Endothelial cell of umbilical vein (primary cell): Measurements from ENCODE around the gene PLXNA4. TPM values are rescaled to one million over a fixed set of nuclear protein-coding genes. Genes with fewer than 3 reads are reported as not detected.

Source experiments
- BruUV-seq: library from RNA; stranded (reverse); fragments of 400-500 nt; replicated peaks from 2 replicates; lab custom pipeline; 2021; lab: Mats Ljungman, UMichigan
- CTCF ChIA-PET: fragments of 300-600, 350-600 bp; sonication (Branson Sonifier 250); formaldehyde crosslinking; loops from one replicate; lab custom pipeline; 2021; ENCODE audit warnings: antibody characterized with exemption, inconsistent platforms; lab: Charles Lee
- POLR2A ChIA-PET: fragments of 300-600, 350-600 bp; sonication (Branson Sonifier 250); formaldehyde crosslinking; loops from one replicate; lab custom pipeline; 2021; ENCODE audit warnings: antibody characterized with exemption, inconsistent platforms; lab: Charles Lee
- DNase-seq: peaks from one replicate; pipeline ENCODE4 v3.0.0-alpha.2; 2011; ENCODE audit warnings: low read depth, low spot score
- FAIRE-seq: peaks from 2 replicates; lab custom pipeline; 2011; peaks lifted over from hg19 to GRCh38; lab: Jason Lieb, UNC
- H2AFZ ChIP-seq: 2 replicates; pipeline ENCODE4 v1.6.0; 2012; ENCODE audit warnings: low read depth, low read length, control low read depth, inconsistent platforms
- H3K27ac ChIP-seq: 2 replicates; pipeline ENCODE4 v1.5.1; 2011; ENCODE audit warnings: low read depth, mild to moderate bottlenecking, control low read depth, low read length, moderate library complexity; ENCODE audit not compliant: insufficient read depth
- H3K27me3 ChIP-seq, 2 experiments: 2 replicates each; pipeline versions ENCODE4 v1.6.0 to v1.6.1; 2011; ENCODE audit warnings: low read length in 2 of 2, mixed read lengths in 1 of 2; ENCODE audit not compliant: control insufficient read depth in 2 of 2, insufficient read depth in 2 of 2
- H3K36me3 ChIP-seq, 2 experiments: 2 replicates in 1 of 2; 3 replicates in 1 of 2; pipeline ENCODE4 v1.5.1; 2011; ENCODE audit warnings: low read length in 2 of 2, mild to moderate bottlenecking in 1 of 2, moderate library complexity in 1 of 2; ENCODE audit not compliant: control insufficient read depth in 2 of 2, insufficient read depth in 2 of 2; ENCODE audit errors: extremely low read depth in 1 of 2
- H3K4me1 ChIP-seq: 3 replicates; pipeline ENCODE4 v1.5.1; 2011; ENCODE audit warnings: mild to moderate bottlenecking, low read length; ENCODE audit not compliant: control insufficient read depth, insufficient read depth; ENCODE audit errors: extremely low read depth
- H3K4me2 ChIP-seq: 2 replicates; pipeline ENCODE4 v1.6.1; 2011; ENCODE audit warnings: low read length, control low read depth, mixed read lengths; ENCODE audit not compliant: insufficient read depth
- H3K4me3 ChIP-seq, 3 experiments: fragments of 200-600 bp in 1 of 3; sonication (generic), shearing (Covaris generic) in 1 of 3; replicated peaks in 1 of 3; 2 replicates each; pipeline ENCODE4 v1.5.1; 2011 to 2016; ENCODE audit warnings: control low read depth in 3 of 3, low read length in 3 of 3, mild to moderate bottlenecking in 2 of 3, inconsistent platforms in 1 of 3, low read depth in 1 of 3, moderate library complexity in 1 of 3; ENCODE audit not compliant: insufficient read depth in 1 of 3
- H3K79me2 ChIP-seq: 2 replicates; pipeline ENCODE4 v1.6.0; 2012; ENCODE audit warnings: low read length, inconsistent platforms; ENCODE audit not compliant: control insufficient read depth, insufficient read depth
- H3K9ac ChIP-seq: replicated peaks from 2 replicates; pipeline ENCODE3; 2011; ENCODE audit warnings: low read length, control low read depth; ENCODE audit not compliant: insufficient read depth; ENCODE audit errors: extremely low read depth
- H3K9me1 ChIP-seq: replicated peaks from 3 replicates; pipeline ENCODE4 v1.6.0; 2011; ENCODE audit warnings: mild to moderate bottlenecking, low read length; ENCODE audit not compliant: control insufficient read depth, insufficient read depth; ENCODE audit errors: extremely low read depth
- H3K9me3 ChIP-seq: replicated peaks from 2 replicates; pipeline ENCODE4 v1.5.1; 2012; ENCODE audit warnings: low read length, inconsistent platforms; ENCODE audit not compliant: control insufficient read depth, insufficient read depth
- H4K20me1 ChIP-seq: replicated peaks from 2 replicates; pipeline ENCODE3; 2011; ENCODE audit warnings: mild to moderate bottlenecking, low read length; ENCODE audit not compliant: control insufficient read depth, insufficient read depth; ENCODE audit errors: extremely low read depth
- CTCF ChIP-seq, 2 donors: IDR thresholded peaks; 1 replicate in 1 of 2; 2 replicates in 1 of 2; pipeline ENCODE4 v1.5.1; 2011; ENCODE audit warnings: low read length in 2 of 2, mild to moderate bottlenecking in 2 of 2, moderate library complexity in 2 of 2, control low read depth in 1 of 2, inconsistent platforms in 1 of 2, low read depth in 1 of 2; ENCODE audit not compliant: insufficient read depth in 1 of 2; ENCODE audit errors: extremely low read depth in 1 of 2
- EZH2 ChIP-seq: IDR thresholded peaks from 2 replicates; pipeline ENCODE4 v1.6.1; 2012; ENCODE audit warnings: borderline replicate concordance, low read depth, mild to moderate bottlenecking, moderate library complexity, low read length, inconsistent platforms; ENCODE audit not compliant: severe bottlenecking
- FOS ChIP-seq: IDR thresholded peaks from 2 replicates; pipeline ENCODE4 v1.6.1; 2011; ENCODE audit warnings: mild to moderate bottlenecking, low read length, moderate library complexity, borderline replicate concordance; ENCODE audit not compliant: insufficient read depth
- GATA2 ChIP-seq: IDR thresholded peaks from 2 replicates; pipeline ENCODE4 v1.7.0; 2011; ENCODE audit warnings: low read depth, mild to moderate bottlenecking, moderate library complexity, mixed read lengths, low read length; ENCODE audit not compliant: insufficient read length, insufficient read depth
- JUN ChIP-seq: IDR thresholded peaks from 2 replicates; pipeline ENCODE4 v1.6.1; 2011; ENCODE audit warnings: borderline replicate concordance, low read depth; ENCODE audit not compliant: insufficient read length, insufficient read depth
- MYC ChIP-seq: IDR thresholded peaks from one replicate; pipeline ENCODE4 v1.6.1; 2011; ENCODE audit warnings: mild to moderate bottlenecking, low read depth, low read length
- POLR2A ChIP-seq: IDR thresholded peaks from 2 replicates; pipeline ENCODE4 v1.6.1; 2012; ENCODE audit warnings: low read depth, mild to moderate bottlenecking, control low read depth, low read length
- POLR2AphosphoS5 ChIP-seq: IDR thresholded peaks from 2 replicates; pipeline ENCODE4 v1.6.1; 2012; ENCODE audit warnings: low read depth, mild to moderate bottlenecking, control low read depth, low read length, moderate library complexity; ENCODE audit not compliant: insufficient read depth
- dilution Hi-C: fragments of 300-500 bp; cut with MboI; formaldehyde crosslinking; loops from one replicate; pipeline ENCODE4 v1.15.0; 2019; ENCODE audit warnings: low sequenced_read_pairs; ENCODE audit not compliant: extremely low pct_ligation_motif_present
- intact Hi-C: fragments of 100-400 bp; cut with micrococcal nuclease; formaldehyde crosslinking; loops from one replicate; pipeline ENCODE4 v1.10.0; 2022
- polyA plus RNA-seq, 4 experiments: library from polyadenylated mRNA; depleted of rRNA in 3 of 4; stranded (reverse) in 3 of 4; unstranded in 1 of 4; fragments of >200 nt; gene quantifications; 2 replicates each; pipeline versions ENCODE4 v1.2.1 to v1.2.3, GENCODE V29; 2011 to 2012; ENCODE audit warnings: missing spikeins in 1 of 4
- total RNA-seq: library from RNA; stranded (reverse); gene quantifications from 2 replicates; pipeline ENCODE4 v1.2.3, GENCODE V29; 2021
- TF ChIP-seq, protein P1 (sequence below): IDR thresholded peaks from 2 replicates; pipeline ENCODE4 v1.6.1; 2011; ENCODE audit not compliant: insufficient read depth, insufficient read length

The PLXNA4 gene
- total and polyA plus RNA-seq, 2 donors (not counting 3 experiments of a cell fraction or from before 2014, with no cell fraction given) = 12.1 to 20.4 TPM

- H3K27me3 ChIP-seq = peaks cover 9 to 13% of the 10 kb centered on the region in 2 experiments
- no peaks in the 10 kb centered on the region for H4K20me1 ChIP-seq
- H3K9ac ChIP-seq = no peak overlapping the region
- ChIA-PET POLR2A (no interaction called here), CTCF (interaction anchor here (0.7 to 1.0 kb wide), 2 partner anchors 11 to 12 kb away, joined by 3 read pairs; no protein-coding TSS in a partner anchor)
- dilution Hi-C loops (no loop called here), intact Hi-C loops (no loop called here)
- H3K9me1 ChIP-seq = no peaks in the 10 kb centered on the region
- H3K4me1 ChIP-seq = no peaks in the 10 kb centered on the region
- no peak for DNase-seq
- no peak for FAIRE-seq
- no peaks in the 10 kb centered on the region for H3K36me3 ChIP-seq
- TF ChIP-seq CTCF (IDR thresholded peaks at IDR 0.05; ENCODE audit: extremely low read depth in 1 of 2, insufficient read depth in 1 of 2, low read depth in 1 of 2, low read length in 2 of 2) (no peak), JUN (no peak), MYC (no peak), POLR2AphosphoS5 (no peak), POLR2A (no peak), GATA2 (no peak), EZH2 (no peak), FOS (no peak)
- TF ChIP-seq, protein P1, sequence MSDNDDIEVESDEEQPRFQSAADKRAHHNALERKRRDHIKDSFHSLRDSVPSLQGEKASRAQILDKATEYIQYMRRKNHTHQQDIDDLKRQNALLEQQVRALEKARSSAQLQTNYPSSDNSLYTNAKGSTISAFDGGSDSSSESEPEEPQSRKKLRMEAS = no peak
- H3K79me2 ChIP-seq = no peaks in the 10 kb centered on the region
- no peaks in the 10 kb centered on the region for H3K9me3 ChIP-seq
- H3K4me3 ChIP-seq = no peak overlapping the region
- BruUV-seq = no TSS peak
- H2AFZ ChIP-seq = no peak overlapping the region
- H3K27ac ChIP-seq = no peak overlapping the region
- no peak overlapping the region for H3K4me2 ChIP-seq
Observed at GRCh38 chr7:132090444-132090843, 485.8 kb downstream of the PLXNA4 start.
